Stimulated activated CD8-positive, alpha-beta memory T cell treated with anti-CD3 and anti-CD28 coated beads, Interleukin-4, amount 100 ng/mL, for 1 hour (primary cell): ENCODE measurements around the gene CFAP74.

Source experiments
- DNase-seq, 2 donors: peaks; one replicate each; pipeline ENCODE4 v3.0.0-alpha.2; 2020; ENCODE audit warnings: low read depth in 2 of 2, low spot score in 1 of 2

The CFAP74 gene

GRCh38 chr1:1929639-1930545 is 73.7 kb downstream of the CFAP74 start:
- no peak for DNase-seq

GRCh38 chr1:1929102-1929638 is 74.4 kb downstream of the CFAP74 start:
- DNase-seq, result no peak

GRCh38 chr1:1928231-1929101 is 75.1 kb downstream of the CFAP74 start:
- DNase-seq, result no peak

GRCh38 chr1:1927751-1928150 is 75.8 kb downstream of the CFAP74 start:
- DNase-seq, result no peak

GRCh38 chr1:1926886-1927660 is 76.5 kb downstream of the CFAP74 start:
- DNase-seq, result no peak

- no peak for DNase-seq
Observed at GRCh38 chr1:1926346-1926811, 77.2 kb downstream of the CFAP74 start.

GRCh38 chr1:1925437-1926345 is 77.9 kb downstream of the CFAP74 start:
- DNase-seq, result no peak

GRCh38 chr1:1924849-1925248 is 78.7 kb downstream of the CFAP74 start:
- DNase-seq, result no peak

GRCh38 chr1:1924386-1924785 is 79.2 kb downstream of the CFAP74 start:
- no peak for DNase-seq

- no peak for DNase-seq
Observed at GRCh38 chr1:1922956-1923833, 80.4 kb downstream of the CFAP74 start.

- no peak for DNase-seq
Observed at GRCh38 chr1:1922702-1922955, 81.0 kb downstream of the CFAP74 start.

- DNase-seq, result no peak
Observed at GRCh38 chr1:1921901-1922701, 81.5 kb downstream of the CFAP74 start.

- no peak for DNase-seq
Observed at GRCh38 chr1:1921459-1921862, 82.1 kb downstream of the CFAP74 start.

GRCh38 chr1:1920608-1921458 is 82.8 kb downstream of the CFAP74 start:
- no peak for DNase-seq

GRCh38 chr1:1920057-1920607 is 83.5 kb downstream of the CFAP74 start:
- no peak for DNase-seq

- DNase-seq, result peak; percentile 96 to 99
Observed at GRCh38 chr1:1919304-1920056, 84.1 kb downstream of the CFAP74 start.
